Measurements from ENCODE around the gene FBLIM1. TPM values are rescaled to one million over a fixed set of nuclear protein-coding genes. Genes with fewer than 3 reads are reported as not detected.

The FBLIM1 gene
- total RNA-seq, 1 donor from 2014 or later, result not detected

DNA sequence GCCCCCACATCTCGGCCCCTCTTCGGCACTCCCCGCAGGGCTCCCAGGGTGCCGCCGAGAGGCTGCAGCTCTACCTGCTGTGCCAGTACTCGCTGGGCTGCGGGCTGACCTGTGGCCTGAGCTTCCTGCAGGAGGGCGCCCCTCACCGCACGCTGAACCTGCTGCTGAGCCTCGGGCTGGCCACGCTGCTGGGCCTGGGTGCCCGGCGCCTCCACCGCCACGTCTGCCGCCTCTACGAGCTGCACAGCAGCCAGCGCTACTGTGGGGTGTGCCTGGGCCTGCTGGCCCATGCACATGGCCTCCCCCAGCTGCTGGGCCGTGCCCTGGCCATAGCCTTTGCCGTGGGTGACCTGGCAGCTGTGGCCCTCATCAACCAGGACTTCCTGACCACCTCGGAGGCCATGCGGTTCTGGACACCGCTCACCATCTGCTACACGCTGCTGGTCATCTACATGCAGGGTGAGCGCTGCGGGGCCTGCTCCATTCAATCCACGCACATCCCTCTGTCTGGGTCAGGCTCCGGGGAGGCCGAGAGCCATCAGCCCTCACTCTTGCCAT lies 14.4 kb upstream of the FBLIM1 start:
- no peaks in the 10 kb centered on the region for H3K27me3 Mint-ChIP-seq (ENCODE audit: low read depth)
- H3K4me1 Mint-ChIP-seq (ENCODE audit: low read depth), result peaks cover 4% of the 10 kb centered on the region
- intact Hi-C loops (cut with micrococcal nuclease), result no loop called here
- H3K36me3 Mint-ChIP-seq (ENCODE audit: low read depth), result no peaks in the 10 kb centered on the region
- no peak overlapping the region for H3K27ac Mint-ChIP-seq
- no peak overlapping the region for H3K4me3 Mint-ChIP-seq (ENCODE audit: low read depth)
- H3K9me3 Mint-ChIP-seq, result no peaks in the 10 kb centered on the region
- no peak for DNase-seq (ENCODE audit: low spot score)

DNA sequence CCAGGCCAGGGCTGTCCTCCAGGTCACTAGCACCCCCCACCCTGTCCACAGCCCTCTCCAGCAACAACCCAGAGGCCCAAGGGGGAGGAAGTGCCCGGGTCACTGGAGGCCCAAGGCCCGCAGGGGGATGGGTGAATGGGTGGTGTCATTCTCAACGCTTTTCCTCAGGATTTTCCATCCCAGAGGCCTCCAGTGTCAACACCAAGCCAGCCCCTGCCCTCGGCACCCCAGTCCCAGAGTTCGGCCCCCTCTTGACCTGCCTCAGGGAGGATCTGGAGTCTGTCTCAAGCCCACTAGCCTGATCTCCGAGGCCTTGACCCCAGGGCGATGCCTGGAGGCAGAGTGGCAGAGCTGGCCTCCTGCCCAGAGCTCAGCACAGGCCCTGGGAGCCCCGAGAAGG lies 11.2 kb upstream of the FBLIM1 start:
- no peaks in the 10 kb centered on the region for H3K4me1 Mint-ChIP-seq (ENCODE audit: low read depth)
- H3K27me3 Mint-ChIP-seq (ENCODE audit: low read depth), result no peaks in the 10 kb centered on the region
- no peaks in the 10 kb centered on the region for H3K36me3 Mint-ChIP-seq (ENCODE audit: low read depth)
- H3K4me3 Mint-ChIP-seq (ENCODE audit: low read depth), result no peak overlapping the region
- no peak overlapping the region for H3K27ac Mint-ChIP-seq
- intact Hi-C loops (cut with micrococcal nuclease), result no loop called here
- DNase-seq (ENCODE audit: low spot score), result no peak
- H3K9me3 Mint-ChIP-seq, result no peaks in the 10 kb centered on the region

DNA sequence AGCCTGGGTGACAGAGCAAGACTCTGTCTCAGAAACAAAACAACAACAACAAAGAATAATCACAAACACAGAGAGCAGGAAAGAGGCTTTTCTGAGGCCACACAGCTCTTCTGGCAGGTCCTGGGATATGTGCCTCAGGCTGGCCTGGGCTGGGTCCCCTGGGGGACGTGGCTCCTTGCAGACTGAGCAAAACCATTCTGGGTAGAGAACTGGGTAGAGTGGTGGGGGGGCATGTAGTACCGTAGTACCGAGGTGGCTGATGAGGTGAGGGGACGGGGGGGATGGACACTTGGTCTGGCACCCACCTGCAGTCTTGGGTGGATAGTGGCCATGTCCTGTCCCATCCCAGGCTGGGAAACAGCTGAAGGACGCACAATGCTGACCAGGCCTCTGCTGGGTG lies 10.3 kb upstream of the FBLIM1 start:
- Mint-ChIP-seq H3K9me3 (no peaks in the 10 kb centered on the region), H3K27me3 (ENCODE audit: low read depth) (no peaks in the 10 kb centered on the region), H3K27ac (no peak overlapping the region), H3K4me1 (ENCODE audit: low read depth) (no peaks in the 10 kb centered on the region), H3K4me3 (ENCODE audit: low read depth) (no peak overlapping the region), H3K36me3 (ENCODE audit: low read depth) (no peaks in the 10 kb centered on the region)
- intact Hi-C loops (cut with micrococcal nuclease), result no loop called here
- no peak for DNase-seq (ENCODE audit: low spot score)

DNA sequence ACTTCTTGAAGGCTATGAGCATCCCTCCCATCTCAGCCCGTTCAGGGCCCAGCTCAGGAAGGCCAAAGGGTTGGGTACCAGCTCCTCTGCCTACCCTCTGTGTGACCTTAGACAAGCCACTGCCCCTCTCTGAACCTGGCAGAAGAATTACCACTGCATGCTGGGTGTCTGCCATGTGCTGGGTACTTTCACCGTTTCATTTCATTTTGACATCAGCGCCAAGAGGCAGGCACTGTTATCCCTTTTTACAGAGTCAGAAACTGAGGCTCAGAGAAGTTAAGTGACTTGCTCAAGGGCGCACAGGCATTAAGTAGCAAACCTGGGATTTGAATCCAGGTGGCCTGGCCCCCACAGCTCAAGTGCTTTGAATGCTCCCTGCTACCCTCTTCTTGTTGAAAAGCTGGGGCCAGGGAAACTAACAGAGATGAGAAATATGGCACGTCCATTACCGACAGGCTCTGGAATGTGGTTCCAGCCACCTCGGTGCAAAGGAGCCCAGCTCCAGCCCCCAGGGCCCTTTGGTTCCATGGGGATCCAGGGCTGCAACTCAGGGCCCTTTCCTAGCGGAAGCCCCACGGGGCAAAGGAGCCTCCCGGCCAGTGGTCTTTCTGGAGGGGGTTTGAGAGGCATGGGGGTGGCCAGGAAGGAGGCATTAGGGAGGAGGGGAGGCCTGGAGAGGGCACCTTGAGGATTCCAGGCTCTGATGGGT lies 9.8 kb upstream of the FBLIM1 start:
- Mint-ChIP-seq H3K4me1 (ENCODE audit: low read depth) (no peaks in the 10 kb centered on the region), H3K27me3 (ENCODE audit: low read depth) (no peaks in the 10 kb centered on the region), H3K36me3 (ENCODE audit: low read depth) (no peaks in the 10 kb centered on the region), H3K9me3 (no peaks in the 10 kb centered on the region), H3K4me3 (ENCODE audit: low read depth) (no peak overlapping the region), H3K27ac (no peak overlapping the region)
- intact Hi-C loops (cut with micrococcal nuclease), result no loop called here
- no peak for DNase-seq (ENCODE audit: low spot score)

DNA sequence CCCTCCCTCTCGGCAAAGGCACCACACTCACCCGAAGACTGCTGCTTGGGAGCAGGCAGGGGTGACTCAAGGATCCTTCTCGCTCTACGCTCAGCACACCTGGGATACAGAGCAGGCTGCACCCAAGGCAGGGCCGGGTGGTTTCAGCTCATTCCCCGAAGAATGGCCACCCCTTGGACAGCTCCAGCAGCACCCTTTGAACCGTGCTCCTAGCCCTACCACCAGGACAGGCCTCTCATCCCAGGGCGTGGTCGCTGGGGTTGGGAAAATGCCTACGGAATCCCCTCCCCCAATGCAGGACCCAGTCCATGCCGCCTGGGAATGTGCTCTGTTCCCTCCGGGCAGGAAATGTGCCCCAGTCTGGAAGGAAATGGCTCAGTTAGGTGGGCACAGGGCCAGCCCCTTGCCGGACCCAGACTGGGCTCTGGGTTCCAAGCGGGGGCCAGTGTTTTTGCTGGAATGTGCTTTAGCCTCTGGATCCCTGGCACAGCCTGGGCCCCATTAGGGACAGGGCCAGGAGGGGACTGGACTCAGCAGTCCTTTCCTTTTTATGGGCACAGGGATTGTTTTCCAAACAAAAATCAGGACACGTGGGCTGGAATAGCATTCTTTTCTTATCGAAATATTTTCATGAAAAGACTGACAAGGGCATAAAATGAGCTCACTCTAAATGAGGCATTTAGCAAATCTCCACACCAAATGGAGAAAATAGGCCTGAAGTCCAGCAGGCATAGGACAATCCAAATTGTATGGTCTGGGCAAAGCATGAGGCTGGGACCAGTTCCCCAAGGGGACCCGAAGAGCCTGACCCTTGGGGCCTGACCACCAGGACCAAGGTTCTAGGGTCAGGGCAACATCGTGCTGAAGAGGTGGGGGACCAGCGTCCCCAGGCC lies 8.9 kb upstream of the FBLIM1 start:
- no peak overlapping the region for H3K4me3 Mint-ChIP-seq (ENCODE audit: low read depth)
- DNase-seq (ENCODE audit: low spot score), result no peak
- H3K9me3 Mint-ChIP-seq, result no peaks in the 10 kb centered on the region
- no peaks in the 10 kb centered on the region for H3K36me3 Mint-ChIP-seq (ENCODE audit: low read depth)
- no peaks in the 10 kb centered on the region for H3K4me1 Mint-ChIP-seq (ENCODE audit: low read depth)
- H3K27me3 Mint-ChIP-seq (ENCODE audit: low read depth), result no peaks in the 10 kb centered on the region
- H3K27ac Mint-ChIP-seq, result no peak overlapping the region
- intact Hi-C loops (cut with micrococcal nuclease), result no loop called here

DNA sequence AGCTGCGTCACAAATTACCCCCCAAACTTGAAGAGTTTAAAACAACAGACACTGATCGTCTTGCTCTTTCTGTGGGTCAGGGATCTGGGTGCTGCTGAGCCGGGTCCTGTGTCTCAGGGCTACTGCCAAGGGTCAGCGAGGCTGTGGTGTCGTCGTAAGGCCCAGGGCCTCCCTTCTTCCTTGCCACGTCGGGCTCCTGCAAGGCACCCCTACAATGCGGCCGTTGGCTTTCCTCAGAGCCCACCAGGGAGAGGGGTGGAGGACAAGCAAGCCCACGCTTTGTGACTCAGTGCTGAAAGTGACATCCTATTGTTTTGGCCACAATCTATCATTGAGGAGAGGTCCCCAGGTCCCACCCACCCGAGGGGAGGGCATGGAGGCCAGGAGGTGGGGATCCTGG lies 7.7 kb upstream of the FBLIM1 start:
- intact Hi-C loops (cut with micrococcal nuclease), result no loop called here
- Mint-ChIP-seq H3K9me3 (no peaks in the 10 kb centered on the region), H3K4me1 (ENCODE audit: low read depth) (no peaks in the 10 kb centered on the region), H3K27ac (no peak overlapping the region), H3K27me3 (ENCODE audit: low read depth) (peaks cover 3% of the 10 kb centered on the region), H3K36me3 (ENCODE audit: low read depth) (no peaks in the 10 kb centered on the region), H3K4me3 (ENCODE audit: low read depth) (no peak overlapping the region)
- DNase-seq (ENCODE audit: low spot score), result no peak

DNA sequence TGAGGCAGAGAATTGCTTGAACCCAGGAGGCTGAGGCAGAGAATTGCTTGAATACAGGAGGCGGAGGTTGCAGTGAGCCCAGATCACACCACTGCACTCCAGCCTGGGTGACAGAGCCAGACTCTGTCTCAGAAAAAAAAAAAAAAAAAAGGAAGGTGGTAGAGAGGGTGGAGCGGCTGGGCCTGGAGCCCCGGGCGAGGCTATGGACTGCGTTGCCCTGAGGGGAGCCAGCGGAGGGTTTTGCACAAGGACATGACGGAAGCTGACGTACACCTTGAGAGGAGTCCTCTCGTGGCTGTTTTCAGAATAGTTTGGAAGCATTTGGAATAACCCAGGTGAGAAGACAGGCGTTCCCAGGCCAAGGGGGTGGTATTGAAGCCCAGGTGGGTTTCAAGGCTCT lies 6.9 kb upstream of the FBLIM1 start:
- Mint-ChIP-seq H3K4me3 (ENCODE audit: low read depth) (no peak overlapping the region), H3K27me3 (ENCODE audit: low read depth) (peaks cover 9% of the 10 kb centered on the region), H3K4me1 (ENCODE audit: low read depth) (no peaks in the 10 kb centered on the region), H3K36me3 (ENCODE audit: low read depth) (no peaks in the 10 kb centered on the region), H3K9me3 (no peaks in the 10 kb centered on the region), H3K27ac (no peak overlapping the region)
- intact Hi-C loops (cut with micrococcal nuclease), result no loop called here
- DNase-seq (ENCODE audit: low spot score), result no peak

DNA sequence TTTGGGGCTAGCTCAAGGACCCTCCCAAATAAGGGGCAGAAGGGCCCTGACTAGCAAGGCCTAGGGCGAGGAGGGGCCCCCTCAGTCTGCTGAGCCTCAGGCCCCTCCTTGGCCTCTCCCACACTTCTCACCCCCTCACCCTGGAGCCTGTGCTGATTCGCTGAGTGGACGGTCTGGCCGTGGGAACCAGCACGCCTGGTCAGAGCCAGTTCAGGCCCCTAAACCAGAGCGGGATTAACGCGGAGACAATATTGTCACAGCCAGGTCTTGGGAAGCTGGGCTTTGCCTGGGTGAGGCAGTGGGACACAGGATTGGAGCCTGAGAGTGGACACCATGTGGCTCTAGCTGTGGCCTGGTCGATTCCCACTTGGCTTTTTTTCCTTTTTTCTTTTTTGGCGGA lies 4.8 kb upstream of the FBLIM1 start:
- no peak overlapping the region for H3K27ac Mint-ChIP-seq
- intact Hi-C loops (cut with micrococcal nuclease), result no loop called here
- H3K27me3 Mint-ChIP-seq (ENCODE audit: low read depth), result peaks cover 22% of the 10 kb centered on the region
- no peaks in the 10 kb centered on the region for H3K9me3 Mint-ChIP-seq
- H3K4me1 Mint-ChIP-seq (ENCODE audit: low read depth), result no peaks in the 10 kb centered on the region
- H3K36me3 Mint-ChIP-seq (ENCODE audit: low read depth), result no peaks in the 10 kb centered on the region
- no peak overlapping the region for H3K4me3 Mint-ChIP-seq (ENCODE audit: low read depth)
- DNase-seq (ENCODE audit: low spot score), result no peak

DNA sequence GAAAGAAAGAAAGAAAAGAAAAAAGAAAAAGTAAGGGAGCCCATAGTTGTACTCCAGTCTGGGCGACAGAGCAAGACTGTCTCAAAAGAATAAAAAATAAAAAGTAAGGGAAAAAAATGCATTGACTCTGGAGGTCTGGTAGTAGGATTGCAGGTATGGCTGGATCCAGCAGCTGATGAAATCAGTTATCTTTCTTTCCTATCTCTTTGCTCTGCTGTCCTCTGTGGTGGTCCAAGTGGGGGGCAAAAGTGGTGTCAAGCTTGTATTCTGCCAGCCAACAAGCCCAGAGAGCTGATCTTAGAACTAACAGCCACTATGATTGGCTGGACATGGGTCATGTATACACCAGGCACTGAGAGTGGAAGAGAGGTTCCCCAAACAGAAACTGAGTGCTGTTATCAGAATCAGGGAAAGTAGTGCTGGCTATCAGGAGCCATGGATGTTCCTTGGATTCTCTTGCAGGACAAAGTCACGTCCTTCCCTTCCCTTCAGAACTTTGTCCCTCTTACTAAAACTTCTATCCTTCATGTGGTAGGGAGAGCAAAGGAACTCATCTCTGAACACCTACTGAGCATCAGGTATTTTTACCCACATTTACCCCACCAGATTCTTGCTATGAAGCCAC lies 3.5 kb upstream of the FBLIM1 start:
- Mint-ChIP-seq H3K27me3 (ENCODE audit: low read depth) (peaks cover 28% of the 10 kb centered on the region), H3K27ac (no peak overlapping the region), H3K4me1 (ENCODE audit: low read depth) (peaks cover 2% of the 10 kb centered on the region), H3K4me3 (ENCODE audit: low read depth) (no peak overlapping the region), H3K36me3 (ENCODE audit: low read depth) (no peaks in the 10 kb centered on the region), H3K9me3 (no peaks in the 10 kb centered on the region)
- intact Hi-C loops (cut with micrococcal nuclease), result no loop called here
- no peak for DNase-seq (ENCODE audit: low spot score)

DNA sequence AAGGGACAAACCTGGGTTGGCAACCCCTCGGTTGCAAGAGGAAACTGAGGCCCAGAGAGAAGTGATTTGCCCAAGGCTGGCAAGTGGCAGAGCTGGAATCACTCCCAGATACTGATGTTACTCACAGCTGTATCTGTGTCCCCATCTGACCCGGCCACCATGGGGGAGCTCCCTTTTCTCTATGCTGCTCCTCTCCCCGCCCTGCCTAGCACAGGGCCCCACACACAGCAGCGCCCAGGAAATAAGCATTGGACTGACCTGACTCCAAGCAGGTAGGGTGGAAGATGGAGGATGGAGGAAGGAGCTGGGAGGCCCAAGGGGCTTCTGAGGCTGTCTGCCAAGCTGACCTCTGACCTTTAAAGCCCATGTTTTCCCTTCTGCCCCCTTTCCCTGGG lies 3.0 kb upstream of the FBLIM1 start:
- Mint-ChIP-seq H3K4me3 (ENCODE audit: low read depth) (no peak overlapping the region), H3K4me1 (ENCODE audit: low read depth) (peaks cover 2% of the 10 kb centered on the region), H3K9me3 (no peaks in the 10 kb centered on the region), H3K27me3 (ENCODE audit: low read depth) (peaks cover 30% of the 10 kb centered on the region), H3K27ac (no peak overlapping the region), H3K36me3 (ENCODE audit: low read depth) (no peaks in the 10 kb centered on the region)
- intact Hi-C loops (cut with micrococcal nuclease), result no loop called here
- no peak for DNase-seq (ENCODE audit: low spot score)

DNA sequence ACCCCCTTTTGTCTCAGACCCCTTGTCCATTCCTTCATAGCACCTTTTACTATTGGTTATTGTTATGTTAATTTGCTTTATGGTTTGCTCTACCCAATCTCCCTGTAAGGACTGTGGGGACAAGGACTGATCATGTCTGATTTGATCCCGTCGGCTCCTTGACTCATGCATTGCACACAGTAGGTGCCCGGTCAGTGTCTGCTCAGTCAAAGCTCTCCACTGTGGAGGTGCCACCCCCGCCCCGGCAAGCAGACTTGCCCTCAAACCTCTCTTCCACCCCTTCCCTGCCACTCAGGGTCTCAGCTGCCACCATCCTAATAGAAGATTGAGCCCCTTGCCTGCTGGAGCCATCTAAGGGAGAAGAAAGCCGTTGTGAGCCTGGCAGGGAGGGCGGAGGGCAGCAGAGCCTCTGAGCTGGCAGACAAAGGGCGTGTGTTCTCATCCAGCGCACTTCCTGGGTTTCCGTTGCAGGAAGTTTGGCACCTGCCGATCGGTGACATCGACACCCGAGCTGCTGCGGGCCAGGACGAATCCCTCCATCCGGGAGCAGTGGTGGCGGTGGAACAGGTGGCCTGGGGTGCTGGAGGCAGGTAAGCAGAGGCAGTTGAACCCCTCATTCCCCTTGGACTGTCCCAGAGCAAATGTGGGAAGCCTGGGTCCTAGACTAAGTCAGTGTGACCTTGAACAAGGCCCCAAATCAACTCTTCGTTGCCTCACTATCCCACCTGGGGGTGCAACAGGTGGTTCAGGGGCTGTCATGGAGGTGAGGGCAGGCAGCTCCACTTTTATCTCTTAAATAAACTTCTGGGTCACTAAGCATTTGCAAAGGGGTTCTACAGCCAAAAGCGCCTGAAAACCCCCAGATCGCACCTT lies 2.2 kb upstream of the FBLIM1 start:
- Mint-ChIP-seq H3K4me3 (ENCODE audit: low read depth) (no peak overlapping the region), H3K27me3 (ENCODE audit: low read depth) (peaks cover 38% of the 10 kb centered on the region)

DNA sequence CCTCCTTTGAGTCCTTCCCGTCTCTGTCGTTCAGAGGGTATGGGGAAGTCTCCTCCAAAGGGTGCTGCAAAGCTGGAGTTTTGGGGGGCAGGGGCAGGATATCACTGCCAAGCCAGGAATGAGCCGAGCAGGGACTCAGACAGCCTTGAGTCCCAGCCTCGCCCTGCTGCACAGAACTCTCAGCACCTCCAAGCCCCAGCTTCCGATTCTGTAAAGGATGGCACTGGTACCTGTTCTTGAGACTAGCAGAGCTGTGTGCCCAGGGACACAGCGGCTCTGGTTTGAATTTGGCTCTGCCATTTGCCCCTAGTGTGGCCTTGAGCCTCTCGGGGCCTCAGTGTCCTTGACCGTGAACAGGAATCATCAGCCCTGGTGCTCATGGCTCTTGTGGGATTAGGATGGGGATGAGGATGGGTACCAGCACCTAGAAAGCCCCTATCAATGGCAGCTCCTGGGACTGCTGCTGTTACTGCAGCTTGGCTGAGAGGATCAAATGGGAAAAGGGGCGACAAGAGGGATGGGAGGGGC lies 1.5 kb upstream of the FBLIM1 start:
- intact Hi-C loops (cut with micrococcal nuclease), result no loop called here
- peaks cover 2% of the 10 kb centered on the region for H3K4me1 Mint-ChIP-seq (ENCODE audit: low read depth)
- H3K4me3 Mint-ChIP-seq (ENCODE audit: low read depth), result no peak overlapping the region

More for the DNA sequence above, 2.2 kb upstream of the FBLIM1 start:
- Mint-ChIP-seq H3K27ac (no peak overlapping the region), H3K9me3 (no peaks in the 10 kb centered on the region), H3K36me3 (ENCODE audit: low read depth) (no peaks in the 10 kb centered on the region), H3K4me1 (ENCODE audit: low read depth) (peaks cover 2% of the 10 kb centered on the region)
- intact Hi-C loops (cut with micrococcal nuclease), result no loop called here
- no peak for DNase-seq (ENCODE audit: low spot score)

More for the DNA sequence above, 1.5 kb upstream of the FBLIM1 start:
- no peaks in the 10 kb centered on the region for H3K9me3 Mint-ChIP-seq
- no peaks in the 10 kb centered on the region for H3K36me3 Mint-ChIP-seq (ENCODE audit: low read depth)
- no peak overlapping the region for H3K27ac Mint-ChIP-seq
- H3K27me3 Mint-ChIP-seq (ENCODE audit: low read depth), result peaks cover 42% of the 10 kb centered on the region
- DNase-seq (ENCODE audit: low spot score), result no peak

Data from activated T-helper 2 cell treated with anti-CD3 and anti-CD28 coated beads, Interferon-gamma antibody, Interleukin-2, Interleukin-4, amounts not matched to agents 10 μg/mL and 5 μg/mL and 100 μg/mL, durations not matched to agents 14 hours and 24 hours and 36 hours (primary cell).